ENCODE results near the gene TENT5A. TPM values are rescaled to one million over a fixed set of nuclear protein-coding genes. Genes with fewer than 3 reads are reported as not detected.

Gene TENT5A
- total RNA-seq, 6 experiments from 2014 or later = 52.7 to 67.2 (median 62.0) TPM

DNA sequence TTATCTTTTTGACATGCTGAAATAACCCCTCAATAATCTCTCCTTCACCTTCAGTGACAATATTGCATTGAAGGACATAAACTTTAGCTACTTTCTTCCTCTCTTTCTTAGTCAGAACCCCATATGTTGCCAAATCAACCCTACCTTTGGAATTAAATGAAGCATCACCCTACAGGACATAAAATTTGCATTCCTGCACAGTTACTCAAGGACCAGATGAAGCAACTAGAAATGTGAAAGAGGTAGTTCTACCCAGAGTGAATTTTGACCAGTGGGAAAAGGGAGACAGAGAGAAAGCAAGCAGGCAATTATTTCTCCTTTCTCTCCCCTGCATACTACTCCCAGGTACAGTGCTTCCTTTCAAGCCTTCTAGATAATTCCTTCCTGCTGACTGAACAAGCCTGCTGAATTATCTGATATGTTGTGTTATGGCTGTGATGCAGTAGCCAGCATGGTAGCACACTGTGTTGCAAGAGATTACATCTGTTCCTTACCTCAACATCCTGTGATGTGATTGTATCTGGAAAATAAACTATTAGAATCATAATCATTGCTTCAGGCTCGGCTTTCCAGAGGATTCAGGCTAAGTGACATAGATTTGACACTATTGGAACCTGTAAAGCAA is 16.6 kb downstream of the TENT5A start:
- TF ChIP-seq, protein P1, sequence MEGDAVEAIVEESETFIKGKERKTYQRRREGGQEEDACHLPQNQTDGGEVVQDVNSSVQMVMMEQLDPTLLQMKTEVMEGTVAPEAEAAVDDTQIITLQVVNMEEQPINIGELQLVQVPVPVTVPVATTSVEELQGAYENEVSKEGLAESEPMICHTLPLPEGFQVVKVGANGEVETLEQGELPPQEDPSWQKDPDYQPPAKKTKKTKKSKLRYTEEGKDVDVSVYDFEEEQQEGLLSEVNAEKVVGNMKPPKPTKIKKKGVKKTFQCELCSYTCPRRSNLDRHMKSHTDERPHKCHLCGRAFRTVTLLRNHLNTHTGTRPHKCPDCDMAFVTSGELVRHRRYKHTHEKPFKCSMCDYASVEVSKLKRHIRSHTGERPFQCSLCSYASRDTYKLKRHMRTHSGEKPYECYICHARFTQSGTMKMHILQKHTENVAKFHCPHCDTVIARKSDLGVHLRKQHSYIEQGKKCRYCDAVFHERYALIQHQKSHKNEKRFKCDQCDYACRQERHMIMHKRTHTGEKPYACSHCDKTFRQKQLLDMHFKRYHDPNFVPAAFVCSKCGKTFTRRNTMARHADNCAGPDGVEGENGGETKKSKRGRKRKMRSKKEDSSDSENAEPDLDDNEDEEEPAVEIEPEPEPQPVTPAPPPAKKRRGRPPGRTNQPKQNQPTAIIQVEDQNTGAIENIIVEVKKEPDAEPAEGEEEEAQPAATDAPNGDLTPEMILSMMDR (IDR thresholded peaks at IDR 0.05) = no peak
- Mint-ChIP-seq H3K4me1 (ENCODE audit: low read depth) (peaks cover 32% of the 10 kb centered on the region), H3K27me3 (ENCODE audit: insufficient read depth) (no peaks in the 10 kb centered on the region), H3K9me3 (peaks cover 8% of the 10 kb centered on the region; the same call in 1 of the 2 replicates), H3K36me3 (ENCODE audit: low read depth) (peaks cover 12% of the 10 kb centered on the region), H3K27ac (peak overlapping the region; percentile 7), H3K4me3 (no peak overlapping the region)
- peak; percentile 33 for DNase-seq

DNA sequence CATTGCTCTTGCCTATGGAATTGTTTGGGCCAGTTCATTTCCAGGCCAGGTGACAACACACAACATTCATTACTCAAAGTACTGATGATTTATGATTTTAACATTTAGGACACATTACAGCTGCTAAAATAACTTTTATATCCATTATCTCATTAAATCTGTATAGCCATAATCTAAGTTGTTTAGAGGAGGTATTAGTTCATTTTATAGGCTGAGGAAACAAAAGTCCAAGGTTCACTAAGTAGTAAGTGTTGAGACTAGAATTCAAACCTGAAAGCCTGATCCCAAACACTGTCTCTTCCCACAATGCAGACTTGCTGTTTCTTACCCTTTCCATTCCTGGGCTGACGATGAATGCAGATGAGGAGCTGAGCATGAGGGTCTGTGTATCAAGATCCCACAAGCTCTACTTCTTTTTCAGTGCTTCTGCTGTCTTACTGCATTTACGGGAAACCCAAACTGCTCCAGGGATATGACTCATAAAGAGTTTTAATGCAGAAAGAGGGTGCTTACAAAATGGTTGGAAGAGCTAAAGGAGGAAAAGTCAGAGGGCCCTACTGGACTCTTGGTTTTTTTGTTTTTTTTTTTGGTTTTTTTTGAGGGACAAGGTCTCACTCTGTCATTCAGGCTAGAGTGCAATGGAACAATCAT is 17.9 kb downstream of the TENT5A start:
- no peaks in the 10 kb centered on the region for H3K27me3 Mint-ChIP-seq (ENCODE audit: insufficient read depth)
- DNase-seq = no peak
- TF ChIP-seq, protein P1 (IDR thresholded peaks at IDR 0.05) = no peak
- no peak overlapping the region for H3K4me3 Mint-ChIP-seq
- H3K4me1 Mint-ChIP-seq (ENCODE audit: low read depth) = peaks cover 32% of the 10 kb centered on the region
- peaks cover 8% of the 10 kb centered on the region; the same call in 1 of the 2 replicates for H3K9me3 Mint-ChIP-seq
- H3K27ac Mint-ChIP-seq = no peak overlapping the region
- peaks cover 12% of the 10 kb centered on the region for H3K36me3 Mint-ChIP-seq (ENCODE audit: low read depth)

DNA sequence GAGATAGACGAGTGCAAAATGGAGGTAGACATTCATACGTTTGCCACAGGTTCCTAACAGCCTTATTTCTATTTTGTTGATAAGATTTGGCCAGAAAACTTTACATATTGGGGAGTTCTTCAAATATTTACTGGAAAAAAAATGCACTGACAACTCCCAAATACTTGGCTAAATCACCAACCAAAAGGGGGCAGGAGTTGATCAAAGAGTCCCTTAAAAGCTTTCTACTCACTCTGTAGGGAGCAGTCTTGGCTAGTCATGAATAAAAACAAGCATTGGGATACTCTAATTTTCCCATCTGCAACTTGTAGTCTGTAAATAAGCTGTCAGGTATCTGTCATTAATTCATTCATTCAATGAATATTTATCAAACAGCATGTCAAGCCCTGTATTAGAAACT is 18.4 kb downstream of the TENT5A start:
- peaks cover 32% of the 10 kb centered on the region for H3K4me1 Mint-ChIP-seq (ENCODE audit: low read depth)
- H3K9me3 Mint-ChIP-seq = peaks cover 8% of the 10 kb centered on the region; the same call in 1 of the 2 replicates
- TF ChIP-seq, protein P1 (IDR thresholded peaks at IDR 0.05) = peak; percentile 26; the same call in 1 of the 2 replicates
- H3K36me3 Mint-ChIP-seq (ENCODE audit: low read depth) = peaks cover 12% of the 10 kb centered on the region
- H3K27me3 Mint-ChIP-seq (ENCODE audit: insufficient read depth) = no peaks in the 10 kb centered on the region
- DNase-seq = no peak
- no peak overlapping the region for H3K27ac Mint-ChIP-seq
- H3K4me3 Mint-ChIP-seq = no peak overlapping the region

GRCh38 chr6:81731814-81732213 is 20.7 kb downstream of the TENT5A start:
- H3K4me3 Mint-ChIP-seq = no peak overlapping the region
- no peaks in the 10 kb centered on the region for H3K27me3 Mint-ChIP-seq (ENCODE audit: insufficient read depth)
- peaks cover 12% of the 10 kb centered on the region for H3K36me3 Mint-ChIP-seq (ENCODE audit: low read depth)
- H3K27ac Mint-ChIP-seq = no peak overlapping the region
- H3K4me1 Mint-ChIP-seq (ENCODE audit: low read depth) = peaks cover 32% of the 10 kb centered on the region
- H3K9me3 Mint-ChIP-seq = peaks cover 8% of the 10 kb centered on the region; the same call in 1 of the 2 replicates
- TF ChIP-seq, protein P1 (IDR thresholded peaks at IDR 0.05) = no peak
- DNase-seq = peak; percentile 21

DNA sequence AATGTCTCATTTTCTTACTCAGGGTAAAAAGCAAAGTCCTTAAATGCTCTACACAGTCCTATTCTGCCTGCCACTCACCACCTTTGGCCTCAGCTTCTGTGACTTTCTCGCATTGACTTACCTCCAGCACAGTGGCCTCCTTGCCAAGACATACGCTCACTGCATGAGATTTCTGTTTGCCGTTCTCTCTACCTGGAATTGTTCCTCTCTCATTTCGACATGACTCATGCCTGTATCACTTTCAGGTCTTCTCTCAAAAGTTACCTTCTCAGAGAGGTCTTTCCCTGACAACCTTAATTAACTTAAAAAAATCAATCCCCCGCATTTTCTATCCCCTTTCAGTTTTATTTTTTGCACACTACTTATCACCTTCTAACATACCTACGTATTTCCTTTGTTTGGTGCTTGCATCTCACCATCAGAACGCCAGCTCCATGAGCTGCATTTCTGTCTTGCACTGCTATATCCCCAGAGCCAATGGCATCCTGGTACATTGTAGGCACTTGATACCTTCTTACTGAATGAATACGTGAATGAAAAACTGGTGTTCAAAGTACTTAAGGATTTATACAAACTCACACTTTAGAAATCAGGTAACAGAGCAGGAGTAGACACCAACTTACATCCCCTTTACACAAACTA is 24.5 kb downstream of the TENT5A start:
- Mint-ChIP-seq H3K4me3 (no peak overlapping the region), H3K27ac (no peak overlapping the region), H3K36me3 (ENCODE audit: low read depth) (no peaks in the 10 kb centered on the region)

More for the DNA sequence above, 24.5 kb downstream of the TENT5A start:
- no peaks in the 10 kb centered on the region for H3K9me3 Mint-ChIP-seq
- DNase-seq = no peak
- peaks cover 20% of the 10 kb centered on the region for H3K4me1 Mint-ChIP-seq (ENCODE audit: low read depth)
- H3K27me3 Mint-ChIP-seq (ENCODE audit: insufficient read depth) = no peaks in the 10 kb centered on the region
- TF ChIP-seq, protein P1 (IDR thresholded peaks at IDR 0.05) = no peak

Measured in HFFc6 (cell line).